CD4-positive, CD25-positive, alpha-beta regulatory T cell (primary cell): ENCODE results near the gene SRSF7. TPM values are rescaled to one million over a fixed set of nuclear protein-coding genes. Genes with fewer than 3 reads are reported as not detected.

Experiments used
- ATAC-seq, 2 donors: fragments of 150-1000 bp; cut with Tn5 transposase; one replicate each; pipeline ENCODE4 v1.10.0; 2021; ENCODE audit warnings: low read depth in 2 of 2, moderate number of reproducible peaks in 2 of 2, moderate library complexity in 1 of 2
- DNase-seq, 3 donors: peaks; one replicate each; pipeline versions ENCODE4 v3.0.0 to v3.0.0-alpha.2; 2012 to 2022; ENCODE audit warnings: mixed read lengths in 1 of 3
- H3K27ac ChIP-seq: one replicate; pipeline ENCODE4 v1.7.0; 2013; ENCODE audit warnings: mild to moderate bottlenecking, low read length; ENCODE audit not compliant: insufficient read depth, poor library complexity, severe bottlenecking
- H3K27me3 ChIP-seq: one replicate; pipeline ENCODE4 v1.7.0; 2013; ENCODE audit warnings: low read length; ENCODE audit not compliant: control insufficient read depth, insufficient read depth
- H3K36me3 ChIP-seq: one replicate; pipeline ENCODE4 v1.7.0; 2013; ENCODE audit warnings: mild to moderate bottlenecking, low read length, moderate library complexity; ENCODE audit not compliant: control insufficient read depth, insufficient read depth
- H3K4me1 ChIP-seq: 2 replicates; pipeline ENCODE4 v1.7.0; 2013; ENCODE audit warnings: mild to moderate bottlenecking, low read length; ENCODE audit not compliant: insufficient read depth, control insufficient read depth, poor library complexity, severe bottlenecking
- H3K4me3 ChIP-seq: one replicate; pipeline ENCODE4 v1.7.0; 2013; ENCODE audit warnings: low read depth, mild to moderate bottlenecking, low read length, moderate library complexity
- H3K9me3 ChIP-seq, 2 experiments: 1 replicate in 1 of 2; 2 replicates in 1 of 2; pipeline ENCODE4 v1.7.0; 2013; ENCODE audit warnings: low read length in 2 of 2, mild to moderate bottlenecking in 1 of 2, moderate library complexity in 1 of 2; ENCODE audit not compliant: control insufficient read depth in 2 of 2
- H3K27ac Mint-ChIP-seq, 3 donors: one replicate each; pipeline ENCODE4 v1.8.0; 2020 to 2022; ENCODE audit warnings: mild to moderate bottlenecking in 3 of 3, mixed read lengths in 3 of 3, moderate library complexity in 2 of 3
- H3K27me3 Mint-ChIP-seq: one replicate; pipeline ENCODE4 v1.8.0; 2022; ENCODE audit warnings: mild to moderate bottlenecking, mixed read lengths
- H3K36me3 Mint-ChIP-seq: one replicate; pipeline ENCODE4 v1.8.0; 2020; ENCODE audit warnings: mixed read lengths
- H3K4me1 Mint-ChIP-seq, 4 donors: one replicate each; pipeline ENCODE4 v1.8.0; 2020 to 2022; ENCODE audit warnings: mixed read lengths in 4 of 4, mild to moderate bottlenecking in 1 of 4
- H3K4me3 Mint-ChIP-seq, 4 donors: one replicate each; pipeline ENCODE4 v1.8.0; 2020 to 2022; ENCODE audit warnings: mild to moderate bottlenecking in 4 of 4, mixed read lengths in 4 of 4, moderate library complexity in 3 of 4
- H3K9me3 Mint-ChIP-seq, 7 donors: one replicate each; pipeline ENCODE4 v1.8.0; 2020 to 2022; ENCODE audit warnings: mixed read lengths in 7 of 7, mild to moderate bottlenecking in 3 of 7, moderate library complexity in 2 of 7
- polyA plus RNA-seq, 4 donors: library from polyadenylated mRNA; unstranded; fragments of 300-500 nt; fragmentation: Illumina TruSeq; gene quantifications; one replicate each; pipeline ENCODE4 v1.2.3, GENCODE V29; 2021
- total RNA-seq: library from RNA; stranded (reverse); gene quantifications from one replicate; pipeline ENCODE4 v1.2.3, GENCODE V29; 2022

SRSF7 gene
- total and polyA plus RNA-seq, 5 donors from 2014 or later, result 186 to 584 (median 212) TPM

- Histone ChIP-seq H3K9me3 (no peaks in the 10 kb centered on the region), H3K27me3 (no peaks in the 10 kb centered on the region), H3K4me3 (no peak overlapping the region), H3K36me3 (no peaks in the 10 kb centered on the region), H3K4me1 (no peaks in the 10 kb centered on the region), H3K27ac (no peak overlapping the region)
- Mint-ChIP-seq H3K9me3 (no peaks in the 10 kb centered on the region), H3K4me3 (no peak overlapping the region), H3K27me3 (no peaks in the 10 kb centered on the region), H3K4me1 (no peaks in the 10 kb centered on the region), H3K27ac (no peak overlapping the region), H3K36me3 (no peaks in the 10 kb centered on the region)
- DNase-seq (no peak), ATAC-seq (no peak)
Measured at GRCh38 chr2:38791744-38792143, 40.6 kb upstream of the SRSF7 start.

GRCh38 chr2:38789691-38790090, 38.5 kb upstream of the SRSF7 start:
- Mint-ChIP-seq H3K27ac (no peak overlapping the region), H3K4me3 (no peak overlapping the region)

GRCh38 chr2:38788306-38788705, 37.1 kb upstream of the SRSF7 start:
- Histone ChIP-seq H3K27ac (no peak overlapping the region), H3K27me3 (no peaks in the 10 kb centered on the region), H3K9me3 (no peaks in the 10 kb centered on the region), H3K4me1 (no peaks in the 10 kb centered on the region), H3K36me3 (no peaks in the 10 kb centered on the region), H3K4me3 (no peak overlapping the region)
- H3K4me3 Mint-ChIP-seq, result no peak overlapping the region
- H3K27me3 Mint-ChIP-seq, result no peaks in the 10 kb centered on the region
- H3K4me1 Mint-ChIP-seq, result no peaks in the 10 kb centered on the region
- ATAC-seq, result no peak
- no peaks in the 10 kb centered on the region for H3K36me3 Mint-ChIP-seq
- no peak for DNase-seq
- no peak overlapping the region for H3K27ac Mint-ChIP-seq
- H3K9me3 Mint-ChIP-seq, result no peaks in the 10 kb centered on the region

More at GRCh38 chr2:38789691-38790090, 38.5 kb upstream of the SRSF7 start:
- H3K4me1 ChIP-seq, result no peaks in the 10 kb centered on the region
- no peaks in the 10 kb centered on the region for H3K4me1 Mint-ChIP-seq
- no peaks in the 10 kb centered on the region for H3K9me3 ChIP-seq
- ATAC-seq (no peak), DNase-seq (no peak)
- no peak overlapping the region for H3K4me3 ChIP-seq
- H3K36me3 ChIP-seq, result no peaks in the 10 kb centered on the region
- no peak overlapping the region for H3K27ac ChIP-seq
- no peaks in the 10 kb centered on the region for H3K27me3 ChIP-seq
- H3K9me3 Mint-ChIP-seq, result no peaks in the 10 kb centered on the region
- no peaks in the 10 kb centered on the region for H3K36me3 Mint-ChIP-seq
- H3K27me3 Mint-ChIP-seq, result no peaks in the 10 kb centered on the region

- no peaks in the 10 kb centered on the region for H3K27me3 ChIP-seq
- no peak overlapping the region for H3K4me3 ChIP-seq
- H3K4me1 ChIP-seq, result peaks cover 8% of the 10 kb centered on the region
- no peaks in the 10 kb centered on the region for H3K9me3 ChIP-seq
- H3K4me1 Mint-ChIP-seq, result peaks cover 0 to 13% (median 8%) of the 10 kb centered on the region in 4 donors
- H3K27me3 Mint-ChIP-seq, result no peaks in the 10 kb centered on the region
- peaks cover 13% of the 10 kb centered on the region for H3K36me3 ChIP-seq
- H3K27ac ChIP-seq, result no peak overlapping the region
- peaks cover 10% of the 10 kb centered on the region for H3K36me3 Mint-ChIP-seq
- H3K9me3 Mint-ChIP-seq, result no peaks in the 10 kb centered on the region
- ATAC-seq, result no peak
- no peak overlapping the region for H3K27ac Mint-ChIP-seq
- H3K4me3 Mint-ChIP-seq, result peak overlapping the region in 1 of 4 donors; percentile 21
- no peak for DNase-seq
Measured at GRCh38 chr2:38783586-38783985, 32.4 kb upstream of the SRSF7 start.

DNA sequence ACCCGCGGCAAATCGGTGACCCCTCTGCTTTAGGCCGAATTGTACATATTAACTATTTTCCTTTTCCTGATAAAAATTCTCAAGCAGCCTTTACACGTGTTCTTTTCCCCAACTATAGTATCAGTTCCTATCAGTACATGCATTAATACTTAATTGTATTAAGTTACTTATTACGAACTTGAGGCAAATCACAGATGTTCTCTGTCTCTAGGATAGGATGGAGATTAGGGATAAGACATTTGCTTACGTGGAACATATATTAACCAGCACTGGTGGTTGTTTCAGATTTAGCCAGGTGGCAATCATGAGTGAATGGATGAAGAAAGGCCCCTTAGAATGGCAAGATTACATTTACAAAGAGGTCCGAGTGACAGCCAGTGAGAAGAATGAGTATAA, 27.5 kb upstream of the SRSF7 start:
- no peak for ATAC-seq
- H3K4me1 Mint-ChIP-seq, result peaks cover 6 to 24% (median 19%) of the 10 kb centered on the region in 4 donors
- peak overlapping the region; percentile 74 for H3K27ac ChIP-seq
- peaks cover 10% of the 10 kb centered on the region for H3K36me3 Mint-ChIP-seq
- H3K4me3 ChIP-seq, result peak overlapping the region; percentile 96
- peak overlapping the region; percentile 95 to 97 (median 97) for H3K27ac Mint-ChIP-seq
- H3K4me3 Mint-ChIP-seq, result peak overlapping the region; percentile 93 to 97 (median 96)
- peaks cover 10% of the 10 kb centered on the region for H3K27me3 ChIP-seq
- peaks cover 13% of the 10 kb centered on the region for H3K4me1 ChIP-seq
- peaks cover 28% of the 10 kb centered on the region for H3K27me3 Mint-ChIP-seq
- H3K36me3 ChIP-seq, result peaks cover 13% of the 10 kb centered on the region
- no peaks in the 10 kb centered on the region for H3K9me3 ChIP-seq
- DNase-seq, result no peak
- no peaks in the 10 kb centered on the region for H3K9me3 Mint-ChIP-seq

DNA sequence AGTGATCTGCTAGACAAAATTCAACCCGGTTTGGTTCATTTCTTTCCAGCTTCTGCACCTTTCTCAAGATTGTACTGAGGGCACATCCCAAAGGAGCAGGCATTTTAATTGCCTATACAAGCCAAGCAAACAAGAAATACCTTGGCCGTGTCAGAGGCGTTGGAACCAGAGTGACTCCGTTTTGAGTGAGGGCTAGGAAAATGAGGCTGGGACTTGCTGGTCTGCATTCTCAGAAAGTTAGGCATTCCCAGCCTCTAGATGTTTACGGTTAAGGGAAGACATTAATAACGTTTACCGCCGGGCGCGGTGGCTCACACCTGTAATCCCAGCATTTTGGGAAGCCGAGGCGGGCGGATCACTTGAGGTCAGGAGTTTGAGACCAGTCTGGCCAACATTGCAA, 25.4 kb upstream of the SRSF7 start:
- H3K36me3 Mint-ChIP-seq, result peaks cover 3% of the 10 kb centered on the region
- Histone ChIP-seq H3K27ac (no peak overlapping the region), H3K4me1 (peaks cover 13% of the 10 kb centered on the region), H3K36me3 (peaks cover 6% of the 10 kb centered on the region), H3K9me3 (no peaks in the 10 kb centered on the region), H3K4me3 (no peak overlapping the region), H3K27me3 (peaks cover 10% of the 10 kb centered on the region)
- peak overlapping the region; percentile 22 to 85 (median 54) for H3K4me3 Mint-ChIP-seq
- DNase-seq (no peak), ATAC-seq (no peak)
- no peak overlapping the region for H3K27ac Mint-ChIP-seq
- no peaks in the 10 kb centered on the region for H3K9me3 Mint-ChIP-seq
- peaks cover 6 to 23% (median 17%) of the 10 kb centered on the region in 4 donors for H3K4me1 Mint-ChIP-seq
- peaks cover 31% of the 10 kb centered on the region for H3K27me3 Mint-ChIP-seq

DNA sequence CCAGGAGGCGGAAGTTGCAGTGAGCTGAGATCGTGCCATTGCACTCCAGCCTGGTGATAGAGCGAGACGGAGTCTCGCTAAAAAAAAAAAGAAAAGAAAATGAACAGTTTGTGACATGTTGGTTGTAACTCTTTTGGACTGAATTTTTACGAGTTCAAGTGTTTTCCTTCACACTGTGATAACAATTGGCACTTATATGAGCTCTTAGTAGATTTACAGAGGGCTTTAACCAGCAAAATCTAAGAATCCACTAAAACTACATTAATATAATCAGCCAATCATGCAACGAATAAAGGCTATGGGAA, 24.7 kb upstream of the SRSF7 start:
- H3K36me3 Mint-ChIP-seq, result peaks cover under 1% of the 10 kb centered on the region

DNA sequence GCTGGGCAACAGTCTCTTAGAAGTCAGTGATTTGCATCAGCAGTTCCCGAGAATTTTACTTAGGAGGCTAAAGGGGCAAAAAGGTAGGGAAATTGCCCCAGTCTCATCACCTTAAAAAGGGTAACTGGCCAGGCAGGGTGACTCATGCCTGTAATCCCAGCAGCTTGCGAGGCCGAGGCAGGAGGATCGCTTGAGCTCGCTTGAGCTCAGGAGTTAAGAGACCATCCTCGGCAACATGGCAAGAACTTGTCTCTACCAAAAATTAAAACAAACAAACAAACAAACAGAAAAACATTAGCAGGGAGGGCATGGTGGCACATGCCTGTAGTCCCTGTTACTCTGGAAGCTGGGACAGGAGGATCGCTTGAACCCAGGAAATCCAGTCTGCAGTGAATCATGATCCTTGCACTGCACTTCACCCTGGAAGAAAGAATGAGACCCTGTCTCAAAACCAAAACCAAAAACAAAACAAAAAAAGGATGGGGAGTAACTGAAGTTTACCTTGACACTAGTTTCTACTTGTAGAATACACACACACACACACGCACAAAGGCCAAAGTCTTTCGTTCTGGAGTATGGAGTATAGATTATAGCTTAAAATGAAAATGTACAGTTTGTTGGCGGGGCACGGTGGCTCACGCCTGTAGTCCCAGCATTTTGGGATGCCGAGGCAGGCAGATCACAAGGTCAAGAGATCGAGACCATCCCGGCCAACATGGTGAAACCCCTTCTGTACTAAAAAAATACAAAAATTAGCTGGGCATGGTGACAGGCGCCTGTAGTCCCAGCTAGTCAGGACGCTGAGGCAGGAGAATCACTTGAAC, 24.1 kb upstream of the SRSF7 start:
- peaks cover 10% of the 10 kb centered on the region for H3K27me3 ChIP-seq
- H3K27ac ChIP-seq, result no peak overlapping the region
- DNase-seq (no peak), ATAC-seq (no peak)
- H3K27me3 Mint-ChIP-seq, result peaks cover 36% of the 10 kb centered on the region
- peaks cover 13% of the 10 kb centered on the region for H3K4me1 ChIP-seq
- no peaks in the 10 kb centered on the region for H3K9me3 ChIP-seq
- H3K9me3 Mint-ChIP-seq, result no peaks in the 10 kb centered on the region
- peaks cover 6 to 18% (median 14%) of the 10 kb centered on the region in 4 donors for H3K4me1 Mint-ChIP-seq
- peaks cover 3% of the 10 kb centered on the region for H3K36me3 Mint-ChIP-seq
- no peak overlapping the region for H3K4me3 ChIP-seq
- H3K4me3 Mint-ChIP-seq, result peak overlapping the region in 2 of 4 donors; percentile 21 to 47
- no peak overlapping the region for H3K27ac Mint-ChIP-seq
- no peaks in the 10 kb centered on the region for H3K36me3 ChIP-seq

More for the DNA sequence above, 24.7 kb upstream of the SRSF7 start:
- ATAC-seq, result no peak
- no peak overlapping the region for H3K27ac ChIP-seq
- H3K36me3 ChIP-seq, result no peaks in the 10 kb centered on the region
- H3K4me1 Mint-ChIP-seq, result peaks cover 6 to 18% (median 14%) of the 10 kb centered on the region in 4 donors
- DNase-seq, result no peak
- peaks cover 10% of the 10 kb centered on the region for H3K27me3 ChIP-seq
- H3K27ac Mint-ChIP-seq, result no peak overlapping the region
- no peaks in the 10 kb centered on the region for H3K9me3 Mint-ChIP-seq
- no peaks in the 10 kb centered on the region for H3K9me3 ChIP-seq
- no peak overlapping the region for H3K4me3 ChIP-seq
- H3K4me1 ChIP-seq, result peaks cover 13% of the 10 kb centered on the region
- peaks cover 33% of the 10 kb centered on the region for H3K27me3 Mint-ChIP-seq
- peak overlapping the region in 3 of 4 donors; percentile 47 to 85 (median 62) for H3K4me3 Mint-ChIP-seq
